Subcutaneous adipose tissue (tissue), 4 donors: ENCODE data around the gene LSAMP. TPM values are rescaled to one million over a fixed set of nuclear protein-coding genes. Genes with fewer than 3 reads are reported as not detected.

Experiments used
- CTCF ChIP-seq: fragments of 450-650 bp; IDR thresholded peaks from one replicate; pipeline ENCODE4 v1.5.1; 2016; ENCODE audit warnings: low read depth, mild to moderate bottlenecking, control low read depth, antibody characterized with exemption, moderate library complexity
- total RNA-seq, 4 donors: library from RNA; depleted of rRNA; stranded (reverse); fragments of >200 nt; gene quantifications; one replicate each; pipeline ENCODE4 v1.1.0, GENCODE V29; 2016

The LSAMP gene
- total RNA-seq, result 1 to 10 TPM in 1 of 4 donors, under 1 TPM in 3; 0.38 to 1.7 (median 0.71) TPM

GRCh38 chr3:116445311-116445841 is at the start of gene LSAMP:
LSAMP (minus strand) TSS chr3:116445487.
- TF ChIP-seq CTCF, result no peak

GRCh38 chr3:116492379-116492778 is 47.1 kb upstream of the LSAMP start:
- no peak for TF ChIP-seq CTCF

- TF ChIP-seq CTCF, result no peak
Measured at GRCh38 chr3:116483135-116483534, 37.8 kb upstream of the LSAMP start.

- TF ChIP-seq CTCF, result no peak
Measured at GRCh38 chr3:116476691-116477090, 31.4 kb upstream of the LSAMP start.

GRCh38 chr3:116474801-116475200 is 29.5 kb upstream of the LSAMP start:
- no peak for TF ChIP-seq CTCF

GRCh38 chr3:116474032-116474780 is 28.9 kb upstream of the LSAMP start:
- no peak for TF ChIP-seq CTCF

GRCh38 chr3:116473602-116474001 is 28.3 kb upstream of the LSAMP start:
- no peak for TF ChIP-seq CTCF
